Heart left ventricle (tissue), 16 donors: Measurements from ENCODE around the gene IL2. TPM values are rescaled to one million over a fixed set of nuclear protein-coding genes. Genes with fewer than 3 reads are reported as not detected.

Experiments
- ATAC-seq, 4 donors: fragments of 200-7000 bp; cut with Tn5 transposase; one replicate each; pipeline ENCODE4 v1.9.1; 2020 to 2022; ENCODE audit warnings: moderate library complexity in 4 of 4, mild to moderate bottlenecking in 3 of 4, moderate number of reproducible peaks in 1 of 4
- DNase-seq, 5 donors: peaks; one replicate each; pipeline ENCODE4 v3.0.0-alpha.2; 2020
- H3K27ac ChIP-seq, 12 donors: fragments of 200-600 bp; sonication (generic) in 4 of 12; one replicate each; pipeline versions ENCODE4 v1.5.0 to v1.8.0; 2016 to 2022; ENCODE audit warnings: mild to moderate bottlenecking in 2 of 12
- H3K27me3 ChIP-seq, 9 donors: fragments of 200-600 bp; sonication (generic) in 2 of 9; one replicate each; pipeline versions ENCODE4 v1.5.1 to v1.8.0; 2016 to 2022; ENCODE audit warnings: mild to moderate bottlenecking in 3 of 9
- H3K36me3 ChIP-seq, 9 donors: fragments of 200-600 bp; sonication (generic) in 2 of 9; one replicate each; pipeline versions ENCODE4 v1.5.0 to v1.8.0; 2018 to 2022; ENCODE audit warnings: mild to moderate bottlenecking in 2 of 9
- H3K4me1 ChIP-seq, 12 donors: fragments of 200-600 bp; sonication (generic) in 4 of 12; one replicate each; pipeline versions ENCODE4 v1.5.0 to v1.8.0; 2016 to 2022; ENCODE audit warnings: mild to moderate bottlenecking in 3 of 12
- H3K4me3 ChIP-seq, 12 donors: fragments of 200-600 bp; sonication (generic) in 4 of 12; one replicate each; pipeline versions ENCODE4 v1.5.0 to v1.8.0; 2017 to 2022; ENCODE audit warnings: mild to moderate bottlenecking in 9 of 12, moderate library complexity in 4 of 12
- H3K9me3 ChIP-seq, 12 donors: fragments of 200-600 bp; sonication (generic) in 4 of 12; one replicate each; pipeline versions ENCODE4 v1.5.0 to v1.8.0; 2016 to 2022; ENCODE audit warnings: mild to moderate bottlenecking in 1 of 12
- POLR2A ChIP-seq, 2 donors: fragments of 450-650 bp; IDR thresholded peaks; one replicate each; pipeline ENCODE4 v1.6.1; 2017; ENCODE audit warnings: antibody characterized with exemption in 2 of 2, mild to moderate bottlenecking in 2 of 2, moderate library complexity in 2 of 2
- WGBS, 4 donors: extraction: QIAGEN DNeasy Blood & Tissue Kit in 2 of 4; methylation state at CpG; one replicate each; pipeline versions ENCODE4 v1.1.5 to v1.1.7; 2013 to 2018; 5-methylcytosine and 5-hydroxymethylcytosine counted together
- intact Hi-C, 10 donors: fragments of 100-400 bp; cut with DNase I; formaldehyde crosslinking; loops; one replicate each; pipeline versions ENCODE4 v1.11.1 to v1.14.2; 2022
- polyA plus RNA-seq, 2 donors: library from polyadenylated mRNA; stranded (reverse); fragments of 200-250 nt; gene quantifications; one replicate each; pipeline ENCODE4 v1.2.3, GENCODE V29; 2013
- total RNA-seq, 9 donors: library from RNA; depleted of rRNA in 2 of 9; stranded (reverse); fragments of >200 nt in 2 of 9; fragmentation: NEBNext Ultra II Directional in 3 of 9; extraction: Animal tissue kit (Norgen Biotek cat#: 25700) in 3 of 9; gene quantifications; one replicate each; pipeline versions ENCODE4 v1.1.0 to v1.2.4, GENCODE V29; 2016 to 2023
- TF ChIP-seq, protein P1 (sequence below), 12 donors: fragments of 200-600 bp; sonication (generic) in 4 of 12; IDR thresholded peaks; one replicate each; pipeline versions ENCODE4 v1.5.0 to v1.8.0; 2018 to 2022; ENCODE audit warnings: antibody characterized with exemption in 12 of 12, mild to moderate bottlenecking in 5 of 12
- donor health status: ischemic (EF 13 %, LVEDD 7.1; RV severe dilation, severe dysfunction).
- donor health status: healthy with polysubstance abuse.
- donor health status: DM: no; HTN: yes; CAD: no.
- donor health status: DM: no; HTN: no; CAD: no.
- donor health status: ischemic (EF 25% LVEDD 6.9; RV normal size, moderate dysfunction).
- donor health status: ischemic (EF 25% LVEDD 5.7; RV mildly dilated, moderate dysfunction).
- donor health status: healthy.
- donor health status: DM: yes; HTN: yes; CAD: no.
- donor health status: ischemic (EF 35%, LVEDD 5.7; RV mildly dilated, moderate dysfunction).
- donor health status: nonischemic (EF 11% LVEDD 7.7; RV severe dilation, severe dysfunction).
- donor health status: DM: yes; HTN: yes; CAD: no.
- donor health status: PGD.
- donor health status: ischemic (EF 29% LVEDD 5.4; RV normal size, mild dysfunction).
- donor health status: nonischemic (EF 23%, LVEDD 6.1; RV moderate dilation, normal function).

IL2 gene
- total and polyA plus RNA-seq, 11 donors: not detected

DNA sequence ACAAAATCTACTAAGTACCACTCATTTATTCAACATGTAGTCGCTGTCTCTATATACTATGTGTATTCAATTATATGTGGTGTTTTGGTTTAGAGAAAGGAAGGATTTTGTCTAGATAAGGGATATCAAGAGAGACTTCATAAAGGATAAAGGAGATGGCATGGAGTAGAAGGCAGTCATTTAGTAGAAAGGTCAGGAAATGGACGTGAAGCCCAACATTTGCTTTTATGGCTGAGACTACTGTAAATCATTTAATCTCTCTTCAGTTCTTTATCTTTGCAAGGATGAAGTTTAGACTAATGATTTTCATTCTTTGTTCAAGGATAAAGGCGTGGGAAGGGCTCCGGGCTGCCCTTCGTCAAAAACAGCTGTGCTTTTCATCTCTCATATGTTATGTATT, 25.2 kb downstream of the IL2 start:
- H3K27me3 ChIP-seq: peaks cover 0 to 3% (median 0%) of the 10 kb centered on the region in 9 donors
- DNase-seq (no peak), ATAC-seq (no peak)
- no peak overlapping the region for H3K27ac ChIP-seq
- no peaks in the 10 kb centered on the region for H3K36me3 ChIP-seq
- TF ChIP-seq, protein P1, sequence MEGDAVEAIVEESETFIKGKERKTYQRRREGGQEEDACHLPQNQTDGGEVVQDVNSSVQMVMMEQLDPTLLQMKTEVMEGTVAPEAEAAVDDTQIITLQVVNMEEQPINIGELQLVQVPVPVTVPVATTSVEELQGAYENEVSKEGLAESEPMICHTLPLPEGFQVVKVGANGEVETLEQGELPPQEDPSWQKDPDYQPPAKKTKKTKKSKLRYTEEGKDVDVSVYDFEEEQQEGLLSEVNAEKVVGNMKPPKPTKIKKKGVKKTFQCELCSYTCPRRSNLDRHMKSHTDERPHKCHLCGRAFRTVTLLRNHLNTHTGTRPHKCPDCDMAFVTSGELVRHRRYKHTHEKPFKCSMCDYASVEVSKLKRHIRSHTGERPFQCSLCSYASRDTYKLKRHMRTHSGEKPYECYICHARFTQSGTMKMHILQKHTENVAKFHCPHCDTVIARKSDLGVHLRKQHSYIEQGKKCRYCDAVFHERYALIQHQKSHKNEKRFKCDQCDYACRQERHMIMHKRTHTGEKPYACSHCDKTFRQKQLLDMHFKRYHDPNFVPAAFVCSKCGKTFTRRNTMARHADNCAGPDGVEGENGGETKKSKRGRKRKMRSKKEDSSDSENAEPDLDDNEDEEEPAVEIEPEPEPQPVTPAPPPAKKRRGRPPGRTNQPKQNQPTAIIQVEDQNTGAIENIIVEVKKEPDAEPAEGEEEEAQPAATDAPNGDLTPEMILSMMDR (IDR thresholded peaks at IDR 0.05): no peak
- TF ChIP-seq POLR2A (IDR thresholded peaks at IDR 0.05): no peak
- no peaks in the 10 kb centered on the region for H3K4me1 ChIP-seq
- H3K9me3 ChIP-seq: no peaks in the 10 kb centered on the region
- 56 to 66% (median 64%) methylated on average over 5 of the region's 5 CpGs for WGBS, 4 donors
- H3K4me3 ChIP-seq: no peak overlapping the region
- intact Hi-C loops: no loop called here

DNA sequence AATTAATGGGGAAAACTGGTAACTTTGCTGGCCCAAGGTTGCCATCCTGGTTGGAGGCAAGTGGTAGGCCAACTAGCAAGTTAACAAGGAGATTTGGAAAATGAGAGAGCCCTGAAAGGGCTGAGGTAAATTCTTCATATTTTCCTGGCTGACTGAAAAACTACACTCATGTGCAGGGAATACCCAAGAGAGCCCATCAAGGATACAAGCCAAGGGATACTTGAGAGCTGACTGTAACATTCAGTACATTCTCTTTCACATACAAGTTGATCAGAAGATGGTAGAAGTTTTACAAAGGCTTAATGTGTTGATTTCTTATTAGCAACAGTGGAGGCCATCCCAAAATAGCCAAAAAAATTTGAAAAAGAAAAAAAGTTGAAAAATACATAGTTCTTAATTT, 33.3 kb downstream of the IL2 start:
- intact Hi-C loops: no loop called here
- no peaks in the 10 kb centered on the region for H3K4me1 ChIP-seq
- H3K9me3 ChIP-seq: peaks cover 0 to 9% (median 0%) of the 10 kb centered on the region in 12 donors
- TF ChIP-seq, protein P1 (IDR thresholded peaks at IDR 0.05): no peak
- TF ChIP-seq POLR2A (IDR thresholded peaks at IDR 0.05): no peak
- H3K36me3 ChIP-seq: no peaks in the 10 kb centered on the region
- DNase-seq (no peak), ATAC-seq (no peak)
- no peak overlapping the region for H3K27ac ChIP-seq
- H3K4me3 ChIP-seq: no peak overlapping the region
- H3K27me3 ChIP-seq: peaks cover 0 to 2% (median 0%) of the 10 kb centered on the region in 9 donors

DNA sequence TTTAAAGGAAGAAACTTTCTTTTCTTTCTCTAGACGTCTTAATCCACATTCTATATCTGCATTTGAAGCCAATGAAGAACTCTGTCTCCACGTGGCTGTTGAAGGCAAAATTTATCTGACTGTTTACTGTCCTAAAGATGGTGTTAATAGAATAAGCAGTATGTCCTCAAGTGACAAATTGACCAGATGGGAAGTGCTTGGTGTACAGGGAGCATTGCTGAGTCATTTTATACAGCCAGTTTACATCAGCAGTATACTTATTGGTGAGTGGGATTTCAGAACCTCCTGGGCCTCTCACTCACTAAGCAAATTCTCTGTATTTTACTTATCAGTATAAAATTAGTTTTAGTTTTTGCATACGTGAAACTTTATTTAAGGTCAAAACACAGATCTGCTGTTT, 44.0 kb downstream of the IL2 start:
- Histone ChIP-seq H3K27me3 (no peaks in the 10 kb centered on the region), H3K27ac (no peak overlapping the region), H3K4me1 (no peaks in the 10 kb centered on the region), H3K9me3 (no peaks in the 10 kb centered on the region), H3K36me3 (no peaks in the 10 kb centered on the region), H3K4me3 (no peak overlapping the region)
- intact Hi-C loops: no loop called here
- DNase-seq: no peak
- WGBS, 4 donors: 47 to 51% (median 50%) methylated on average over 3 of the region's 3 CpGs
- no peak for ATAC-seq
- TF ChIP-seq, protein P1 (IDR thresholded peaks at IDR 0.05): no peak

DNA sequence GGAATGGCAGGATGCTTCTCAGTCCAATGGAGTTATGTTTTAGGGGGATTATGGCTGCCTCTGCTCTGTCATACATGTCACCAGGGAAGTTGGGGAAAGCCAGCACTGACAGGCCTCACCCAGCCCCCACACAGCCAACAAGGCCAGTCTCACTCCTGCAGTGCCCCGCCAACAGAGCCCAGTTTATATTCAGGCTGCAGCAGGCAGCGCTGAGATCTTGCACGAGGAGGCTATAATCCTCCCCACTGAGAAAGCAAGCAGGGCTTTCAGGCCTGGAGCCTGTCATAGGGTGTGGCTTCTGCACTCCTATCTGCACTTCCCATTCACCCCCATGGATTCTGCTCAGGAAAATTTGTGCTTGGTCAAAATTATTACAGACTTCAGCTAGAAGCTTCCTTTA, 52.7 kb downstream of the IL2 start:
- no peaks in the 10 kb centered on the region for H3K4me1 ChIP-seq
- intact Hi-C loops: no loop called here
- no peak for ATAC-seq
- WGBS, 4 donors: 38 to 51% (median 46%) methylated on average over 3 of the region's 3 CpGs; no CpG with 5 or more reads in 1 of the 4 donors
- H3K9me3 ChIP-seq: no peaks in the 10 kb centered on the region
- H3K36me3 ChIP-seq: no peaks in the 10 kb centered on the region
- DNase-seq: no peak
- H3K4me3 ChIP-seq: no peak overlapping the region
- TF ChIP-seq, protein P1 (IDR thresholded peaks at IDR 0.05): no peak
- no peak for TF ChIP-seq POLR2A (IDR thresholded peaks at IDR 0.05)
- no peak overlapping the region for H3K27ac ChIP-seq
- peaks cover 0 to 3% (median 0%) of the 10 kb centered on the region in 9 donors for H3K27me3 ChIP-seq

Other genes starting within 250 kb of the IL2 start
- not detected for gene ADAD1, start 77.7 kb downstream of the IL2 start, total RNA-seq
- not detected for gene ADAD1, start 77.7 kb downstream of the IL2 start, polyA plus RNA-seq
- gene IL21, start 164.3 kb upstream of the IL2 start, total RNA-seq: not detected
- gene IL21, start 164.3 kb upstream of the IL2 start, polyA plus RNA-seq: not detected